ENCODE results near the gene SLC8A1. TPM values are rescaled to one million over a fixed set of nuclear protein-coding genes. Genes with fewer than 3 reads are reported as not detected.

SLC8A1 gene
- total and polyA plus RNA-seq, 2 of the 13 experiments (the other 11 are each of a cell fraction or from before 2014, with no cell fraction given) = not detected

DNA sequence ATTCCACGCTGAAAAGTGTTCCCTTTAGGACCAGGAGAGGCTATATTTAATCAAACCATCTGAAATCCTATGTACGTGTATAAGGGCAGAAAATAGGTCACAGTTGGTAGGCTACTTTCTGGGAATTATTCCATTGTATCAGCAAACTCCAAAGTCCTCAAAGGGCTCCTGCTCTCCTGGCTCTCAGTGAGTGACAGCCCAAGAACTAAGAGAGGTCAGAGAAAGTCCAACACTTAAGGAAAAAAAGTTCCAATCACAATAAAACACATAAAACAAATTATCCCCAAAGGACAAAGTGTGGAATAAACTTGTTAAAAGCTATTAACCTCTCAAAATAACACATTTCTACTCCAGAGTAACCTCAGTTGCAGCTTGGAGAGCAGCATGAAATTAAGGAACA is 183.3 kb downstream of the SLC8A1 start:
- CTCF ChIA-PET (ENCODE audit: low intra/inter-chr PET ratio, low total read pairs) = no interaction called here

DNA sequence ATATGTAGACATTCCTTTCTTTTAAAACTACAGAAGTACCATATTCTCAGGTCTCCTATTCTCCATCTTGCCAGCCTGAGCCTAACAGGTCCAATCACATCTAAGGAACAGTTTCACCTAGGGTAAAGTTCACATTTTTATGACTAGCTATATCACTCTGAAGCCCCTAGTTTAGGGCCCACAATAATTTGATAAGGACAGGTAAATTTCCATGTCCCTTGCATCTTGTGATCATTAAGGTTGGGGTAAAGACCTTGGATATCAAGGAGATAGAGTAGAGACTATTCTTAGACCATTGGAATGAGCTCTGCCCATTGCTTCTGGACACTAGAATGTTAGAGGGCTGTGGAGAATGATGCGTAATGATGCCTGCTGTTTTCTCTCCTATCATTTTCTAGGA is 185.7 kb downstream of the SLC8A1 start:
- H2AFZ ChIP-seq (ENCODE audit: low read length) = no peak overlapping the region
- ATAC-seq (no peak), FAIRE-seq (no peak), DNase-seq (ENCODE audit: low spot score) (no peak)
- BruUV-seq (replicated peaks) = no TSS peak
- in situ Hi-C loops (cut with HindIII; ENCODE audit: extremely low pct_ligation_motif_present, low pct_unique_long_range_greater_than_20kb) = no loop called here
- H3K4me3 ChIP-seq (replicated peaks in 1 of 3; ENCODE audit: insufficient read depth in 1 of 3, low read depth in 2 of 3, low read length in 3 of 3) = no peak overlapping the region
- no peaks in the 10 kb centered on the region for H3K79me2 ChIP-seq (ENCODE audit: insufficient read depth, low read length)
- H3K4me2 ChIP-seq (ENCODE audit: low read depth, low read length) = no peak overlapping the region
- intact Hi-C loops (cut with micrococcal nuclease; ENCODE audit: unreplicated experiment) = no loop called here
- H4K20me1 ChIP-seq (ENCODE audit: insufficient read depth, low read length) = no peaks in the 10 kb centered on the region
- H3K9me3 ChIP-seq (ENCODE audit: low read length) = no peaks in the 10 kb centered on the region
- ChIA-PET CTCF (ENCODE audit: low intra/inter-chr PET ratio, low total read pairs) (no interaction called here), POLR2A (no interaction called here)
- no peaks in the 10 kb centered on the region for H3K4me1 ChIP-seq (ENCODE audit: insufficient read depth, low read length)
- no peaks in the 10 kb centered on the region for H3K27me3 ChIP-seq (ENCODE audit: control insufficient read depth in 1 of 2, insufficient read depth in 2 of 2, low read length in 2 of 2)
- H3K36me3 ChIP-seq (replicated peaks in 1 of 2; ENCODE audit: control insufficient read depth in 1 of 2, insufficient read depth in 2 of 2, low read length in 2 of 2) = no peaks in the 10 kb centered on the region
- 8% methylated on average over 1 of the region's 1 CpG for WGBS (ENCODE audit: low lambda C conversion rate)
- H3K9ac ChIP-seq (ENCODE audit: insufficient read depth, low read depth, low read length) = no peak overlapping the region
- no peak overlapping the region for H3K27ac ChIP-seq (ENCODE audit: extremely low read length, insufficient read depth, low read length)
- TF ChIP-seq EZH2 (conservative IDR thresholded peaks at IDR 0.05; ENCODE audit: low read depth, low read length) = no peak
- no peak for TF ChIP-seq ZNF619 (CRISPR knock-in tag; IDR thresholded peaks at IDR 0.05)
- TF ChIP-seq SMARCE1 (IDR thresholded peaks at IDR 0.05; ENCODE audit: borderline replicate concordance) = no peak
- no peak for TF ChIP-seq ZNF30 (CRISPR knock-in tag; IDR thresholded peaks at IDR 0.05)
- no peak for TF ChIP-seq CCAR2 (optimal IDR thresholded peaks at IDR 0.05; ENCODE audit: low read depth, low read length)
- TF ChIP-seq ZNF24 (IDR thresholded peaks at IDR 0.05) = no peak
- TF ChIP-seq HNRNPL (IDR thresholded peaks at IDR 0.05; ENCODE audit: low read depth, low read length) = no peak
- TF ChIP-seq ZNF652 (CRISPR knock-in tag; IDR thresholded peaks at IDR 0.05; ENCODE audit: borderline replicate concordance, low read depth) = no peak
- TF ChIP-seq ATF7-NPFF (CRISPR knock-in tag; IDR thresholded peaks at IDR 0.05; ENCODE audit: low read depth) = no peak
- TF ChIP-seq MYC (CRISPR knock-in tag; IDR thresholded peaks at IDR 0.05; ENCODE audit: borderline replicate concordance) = no peak
- no peak for TF ChIP-seq HNRNPH1 (optimal IDR thresholded peaks at IDR 0.05; ENCODE audit: low read depth, low read length)
- TF ChIP-seq ZC3H13 (CRISPR knock-in tag; IDR thresholded peaks at IDR 0.05) = no peak
- no peak for TF ChIP-seq ZNF292 (CRISPR knock-in tag; IDR thresholded peaks at IDR 0.05; ENCODE audit: borderline replicate concordance, low read depth)
- TF ChIP-seq, protein P1, sequence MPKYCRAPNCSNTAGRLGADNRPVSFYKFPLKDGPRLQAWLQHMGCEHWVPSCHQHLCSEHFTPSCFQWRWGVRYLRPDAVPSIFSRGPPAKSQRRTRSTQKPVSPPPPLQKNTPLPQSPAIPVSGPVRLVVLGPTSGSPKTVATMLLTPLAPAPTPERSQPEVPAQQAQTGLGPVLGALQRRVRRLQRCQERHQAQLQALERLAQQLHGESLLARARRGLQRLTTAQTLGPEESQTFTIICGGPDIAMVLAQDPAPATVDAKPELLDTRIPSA (CRISPR knock-in tag; IDR thresholded peaks at IDR 0.05; ENCODE audit: borderline replicate concordance) = no peak
- no peak for TF ChIP-seq ZFYVE20 (CRISPR knock-in tag; IDR thresholded peaks at IDR 0.05; ENCODE audit: borderline replicate concordance, low read depth)
- TF ChIP-seq, protein P2, sequence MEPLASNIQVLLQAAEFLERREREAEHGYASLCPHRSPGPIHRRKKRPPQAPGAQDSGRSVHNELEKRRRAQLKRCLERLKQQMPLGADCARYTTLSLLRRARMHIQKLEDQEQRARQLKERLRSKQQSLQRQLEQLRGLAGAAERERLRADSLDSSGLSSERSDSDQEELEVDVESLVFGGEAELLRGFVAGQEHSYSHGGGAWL (CRISPR knock-in tag; IDR thresholded peaks at IDR 0.05) = no peak
- no peak for TF ChIP-seq ZNF264 (CRISPR knock-in tag; IDR thresholded peaks at IDR 0.05)
- no peak for TF ChIP-seq ZBTB1 (CRISPR knock-in tag; IDR thresholded peaks at IDR 0.05; ENCODE audit: borderline replicate concordance)
- TF ChIP-seq ZNF383 (CRISPR knock-in tag; IDR thresholded peaks at IDR 0.05; ENCODE audit: borderline replicate concordance) = no peak

More for the DNA sequence above, 183.3 kb downstream of the SLC8A1 start:
- BruUV-seq (replicated peaks) = no TSS peak
- Histone ChIP-seq H3K4me2 (ENCODE audit: low read depth, low read length) (no peak overlapping the region), H3K4me3 (replicated peaks in 1 of 3; ENCODE audit: insufficient read depth in 1 of 3, low read depth in 2 of 3, low read length in 3 of 3) (no peak overlapping the region), H3K27me3 (ENCODE audit: control insufficient read depth in 1 of 2, insufficient read depth in 2 of 2, low read length in 2 of 2) (no peaks in the 10 kb centered on the region), H3K79me2 (ENCODE audit: insufficient read depth, low read length) (no peaks in the 10 kb centered on the region), H3K36me3 (replicated peaks in 1 of 2; ENCODE audit: control insufficient read depth in 1 of 2, insufficient read depth in 2 of 2, low read length in 2 of 2) (no peaks in the 10 kb centered on the region), H3K9ac (ENCODE audit: insufficient read depth, low read depth, low read length) (no peak overlapping the region), H3K9me3 (ENCODE audit: low read length) (no peaks in the 10 kb centered on the region), H3K27ac (ENCODE audit: extremely low read length, insufficient read depth, low read length) (no peak overlapping the region), H4K20me1 (ENCODE audit: insufficient read depth, low read length) (no peaks in the 10 kb centered on the region), H2AFZ (ENCODE audit: low read length) (no peak overlapping the region), H3K4me1 (ENCODE audit: insufficient read depth, low read length) (no peaks in the 10 kb centered on the region)
- POLR2A ChIA-PET = no interaction called here
- intact Hi-C loops (cut with micrococcal nuclease; ENCODE audit: unreplicated experiment) (no loop called here), in situ Hi-C loops (cut with HindIII; ENCODE audit: extremely low pct_ligation_motif_present, low pct_unique_long_range_greater_than_20kb) (no loop called here)
- WGBS (ENCODE audit: low lambda C conversion rate) = 3% methylated on average over 2 of the region's 2 CpGs
- DNase-seq (ENCODE audit: low spot score) = no peak
- FAIRE-seq = no peak
- no peak for TF ChIP-seq RARA (CRISPR knock-in tag; IDR thresholded peaks at IDR 0.05)
- no peak for TF ChIP-seq SRY (CRISPR knock-in tag; IDR thresholded peaks at IDR 0.05)
- no peak for ATAC-seq
